HG03103 (cell line): ENCODE data around the gene NELL2.
A peak's percentile ranks its signal among the peaks of the same experiment; 100 is the strongest.
"Not testable (repeated sequence)": the region's sequence is repeated elsewhere in the genome, so short reads cannot be mapped to it uniquely, and the experiment has no call there.

ENCODE experiments used
- ATAC-seq: cut with Tn5 transposase; IDR thresholded peaks from one replicate; pipeline ENCODE4 v1.9.1; 2021; ENCODE audit warnings: low read depth; ENCODE audit not compliant: unreplicated experiment

NELL2 gene

DNA sequence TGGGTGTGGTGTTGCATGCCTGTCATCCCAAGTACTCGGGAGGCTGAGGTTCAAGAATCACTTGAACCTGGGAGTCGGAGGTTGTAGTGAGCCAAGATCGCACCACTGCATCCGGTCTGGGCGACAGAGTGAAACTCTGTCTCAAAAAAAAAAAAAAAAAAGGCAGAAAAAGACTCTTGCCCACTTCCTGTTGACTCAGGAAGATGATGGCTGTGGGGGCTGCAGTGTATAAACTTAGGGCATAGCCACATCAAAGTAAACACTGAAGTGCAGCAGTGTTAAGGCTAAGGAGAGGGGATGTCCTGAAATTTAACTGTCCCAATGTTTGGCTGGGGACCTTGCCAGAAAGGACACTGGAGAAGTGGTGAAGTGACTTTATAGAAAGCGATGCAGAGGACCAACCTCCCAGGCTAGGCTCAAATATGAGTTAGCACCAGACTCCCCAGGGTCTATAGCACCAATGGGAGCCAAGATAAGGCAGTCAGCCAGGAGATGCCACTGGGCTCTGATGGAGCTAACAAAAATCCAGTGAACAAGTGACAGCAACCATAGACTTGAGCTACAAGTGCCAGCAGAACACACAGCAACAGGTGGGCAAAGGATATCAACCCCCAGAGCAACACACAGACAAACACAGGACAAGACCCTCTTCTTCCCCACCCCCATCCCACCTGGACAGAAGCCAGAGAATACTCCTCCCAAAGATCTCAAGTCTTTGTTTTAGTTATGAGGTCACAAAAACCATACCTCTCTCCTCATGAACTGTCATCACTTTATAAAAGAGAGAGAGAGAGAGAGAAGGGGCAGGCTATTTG, 28.0 kb downstream of the NELL2 start:
- ATAC-seq: peak; percentile 70

DNA sequence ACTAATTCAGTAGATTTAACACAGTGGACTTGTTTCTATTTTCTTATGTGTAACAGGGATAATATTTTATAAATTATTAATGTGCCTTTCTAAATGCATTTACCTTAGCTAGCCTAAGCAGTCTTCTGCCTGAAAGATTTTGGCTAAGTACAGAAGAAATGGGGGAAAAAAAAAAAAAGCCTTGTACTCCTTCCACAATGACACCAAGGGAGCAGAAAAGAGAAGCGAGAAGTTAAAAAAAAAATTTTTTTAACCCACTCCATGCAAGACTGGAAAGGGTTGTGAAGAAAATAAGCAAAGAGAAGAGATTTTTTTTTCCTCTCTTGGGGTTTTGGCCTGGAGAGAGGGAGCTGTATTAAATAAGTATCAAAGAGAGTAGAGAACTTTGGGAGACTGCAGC, 28.7 kb downstream of the NELL2 start:
- peak; percentile 4 for ATAC-seq

DNA sequence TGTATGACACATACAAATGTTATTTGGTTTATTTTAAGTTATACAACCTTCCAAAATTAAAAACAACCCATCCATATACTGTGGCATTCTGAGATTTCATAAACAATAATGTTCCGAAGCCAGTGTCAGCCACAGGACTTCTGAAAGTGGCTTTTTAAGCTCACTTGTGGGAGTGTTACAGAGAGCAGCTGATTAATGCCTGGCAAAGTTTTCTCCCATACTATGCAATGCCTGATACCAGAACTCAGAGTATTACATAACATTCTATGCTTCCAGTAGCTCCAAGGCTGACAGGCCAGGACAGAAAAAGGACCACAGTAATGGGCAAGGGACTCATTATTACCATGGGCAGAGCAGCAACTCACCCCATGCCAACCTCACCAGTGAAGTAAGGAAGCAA, 29.3 kb downstream of the NELL2 start:
- no peak for ATAC-seq

DNA sequence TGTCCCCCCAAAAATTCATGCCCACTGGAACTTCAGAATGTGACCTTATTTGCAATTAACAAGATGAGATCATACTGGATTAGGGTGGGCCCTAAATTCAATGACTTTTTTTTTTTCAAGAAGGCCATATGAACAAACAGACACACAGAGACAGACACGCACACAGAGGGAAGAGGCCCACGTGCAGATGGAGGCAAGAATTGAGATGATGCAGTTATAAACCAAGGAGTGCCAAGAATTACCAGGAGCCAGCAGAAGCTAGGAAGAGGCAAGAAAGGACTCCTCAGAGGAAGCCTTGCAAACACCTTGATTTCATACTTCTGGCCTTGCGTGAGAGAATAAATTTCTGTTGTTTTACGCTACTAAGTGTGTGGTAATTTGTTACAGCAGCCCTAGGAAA, 33.4 kb downstream of the NELL2 start:
- ATAC-seq: no peak

DNA sequence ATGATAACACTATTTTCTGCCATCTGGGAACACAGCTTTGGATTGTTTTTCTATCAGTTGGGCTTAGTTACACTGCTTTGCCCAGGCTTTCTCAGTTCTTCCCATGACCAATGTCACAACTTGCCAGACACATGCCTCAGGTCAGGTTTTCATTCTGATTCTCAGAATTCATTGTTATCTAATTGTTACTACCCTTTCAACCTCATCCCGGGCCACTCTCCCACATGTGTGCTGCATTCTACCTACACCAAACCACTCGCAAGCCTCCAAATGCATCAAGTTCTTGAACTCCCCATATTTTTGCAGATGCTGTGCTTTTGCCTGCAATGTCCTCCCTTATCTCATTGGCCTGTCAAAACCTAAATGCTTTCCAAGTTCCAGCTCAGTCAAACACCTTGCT, 36.3 kb downstream of the NELL2 start:
- no peak for ATAC-seq

DNA sequence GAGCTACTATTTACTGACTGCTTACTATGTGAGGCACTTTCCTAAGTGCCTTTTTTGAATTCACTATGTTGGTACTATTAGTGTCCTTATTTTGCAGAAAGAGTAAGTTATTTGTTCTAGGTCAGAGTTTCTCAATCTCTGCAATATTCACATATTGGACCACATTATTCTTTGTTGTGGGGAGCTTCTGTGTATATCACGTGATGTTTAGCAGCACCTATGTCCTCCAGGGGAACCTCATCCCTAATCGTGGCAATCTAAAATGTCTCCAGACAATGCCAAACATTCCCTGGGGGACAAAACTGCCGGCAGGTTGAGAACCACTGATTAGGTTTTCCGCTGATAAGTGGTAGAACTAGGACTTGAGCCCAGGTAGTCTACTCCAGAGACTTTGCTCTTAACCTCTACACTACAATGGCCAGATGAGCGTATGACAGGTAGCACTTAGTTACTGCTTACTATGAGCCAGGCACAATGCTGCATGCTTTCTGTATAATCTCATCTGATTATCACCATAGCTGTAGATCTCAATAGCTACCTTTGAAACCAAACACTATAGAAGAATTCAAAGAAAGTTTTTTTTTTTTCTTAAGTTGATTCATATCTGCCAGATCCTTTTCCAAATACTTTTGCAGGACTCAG, 38.9 kb downstream of the NELL2 start:
- no peak for ATAC-seq

DNA sequence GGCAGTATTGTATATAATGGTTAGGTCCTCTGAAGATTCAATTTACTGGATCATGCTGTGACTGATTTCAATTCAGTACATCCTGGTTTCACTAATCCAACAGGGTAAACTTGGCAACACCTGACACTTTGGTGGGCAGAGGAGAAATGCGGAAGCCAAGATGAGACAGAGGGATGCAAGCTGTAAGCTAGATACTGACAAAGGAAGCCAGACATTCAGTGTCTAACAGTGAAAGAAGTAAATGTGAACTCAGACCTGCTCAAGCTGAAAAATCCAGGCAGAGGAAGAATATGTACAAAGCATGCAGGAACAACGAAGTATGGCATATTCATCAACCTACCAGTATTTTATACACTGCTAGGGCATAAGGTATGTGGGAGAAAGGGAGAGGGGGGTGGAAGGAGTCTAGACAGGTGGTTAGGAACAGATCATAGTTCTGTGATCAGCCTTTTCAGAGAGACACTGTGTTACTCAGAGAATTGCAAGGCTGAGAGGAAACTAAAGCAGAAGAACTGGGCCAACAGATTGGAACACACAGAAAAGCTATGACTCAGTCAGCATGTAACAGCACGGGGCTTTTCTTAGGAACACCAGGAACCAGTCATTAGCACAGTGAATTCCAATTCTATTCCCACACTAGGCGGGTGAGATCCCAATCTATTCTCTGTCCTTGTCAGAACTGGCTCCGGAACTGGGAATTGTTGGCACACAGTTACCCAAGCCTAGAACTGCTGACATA, 40.3 kb downstream of the NELL2 start:
- ATAC-seq: no peak

DNA sequence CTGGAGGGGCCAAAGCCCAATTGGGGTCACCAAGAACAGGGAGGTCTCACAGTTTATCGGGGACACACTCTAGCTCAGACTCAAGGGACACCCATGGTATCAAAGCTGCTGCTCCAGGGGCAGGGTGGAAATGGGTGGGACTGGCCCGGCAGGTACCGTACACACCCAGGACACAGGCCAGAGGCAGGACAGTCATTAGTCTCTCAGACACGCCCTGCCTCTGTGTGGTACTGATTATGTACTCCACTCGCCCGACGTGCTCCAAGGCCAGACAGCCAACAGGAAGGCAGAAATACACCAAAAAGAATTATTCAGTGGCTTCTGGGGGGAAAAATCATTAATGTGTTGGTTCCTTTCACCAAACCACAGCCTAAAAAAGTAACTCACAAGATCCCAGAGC, 41.1 kb downstream of the NELL2 start:
- not testable (repeated sequence) for ATAC-seq

DNA sequence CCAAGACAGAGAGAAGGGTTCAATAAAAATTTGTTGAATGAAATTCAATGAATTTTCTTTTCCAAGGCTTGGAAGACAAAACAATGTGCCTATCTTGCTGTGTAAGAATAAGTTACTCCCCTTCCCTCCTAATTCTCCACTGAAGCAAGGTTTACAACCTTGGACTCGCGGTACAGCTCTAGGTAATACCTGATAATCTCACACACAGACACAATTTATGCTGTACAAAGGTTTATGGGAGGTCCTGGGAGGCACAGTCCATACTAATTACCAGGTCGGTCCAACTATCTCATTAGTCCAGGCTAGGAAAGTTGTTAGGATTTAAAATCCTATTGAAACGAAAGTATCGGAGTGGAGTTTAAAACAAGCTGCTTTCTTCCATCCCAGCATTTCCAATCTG, 42.6 kb downstream of the NELL2 start:
- ATAC-seq: no peak

DNA sequence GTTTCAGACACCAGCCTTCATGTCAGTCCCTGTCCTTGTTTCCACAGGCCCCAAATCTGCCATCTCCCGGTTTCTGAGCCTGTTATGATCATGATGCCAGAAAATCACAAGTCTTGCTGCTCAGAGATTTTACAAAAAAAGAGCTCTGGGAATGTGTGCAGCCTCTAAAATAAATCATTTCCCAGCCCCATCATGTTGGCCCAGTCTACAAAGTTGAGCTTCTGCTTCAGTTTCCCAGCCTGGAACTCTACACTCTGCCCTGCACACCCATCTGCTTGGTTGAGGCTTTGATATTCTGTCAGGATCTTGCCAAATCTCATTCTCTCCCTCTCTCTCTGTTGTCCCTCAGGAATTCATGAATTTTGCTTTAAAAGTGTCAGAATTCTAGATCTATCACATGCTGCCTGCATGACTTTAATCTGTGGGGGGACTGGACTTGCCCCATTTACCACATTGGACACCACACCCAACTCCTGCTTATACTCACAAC, 45.5 kb downstream of the NELL2 start:
- ATAC-seq: no peak

DNA sequence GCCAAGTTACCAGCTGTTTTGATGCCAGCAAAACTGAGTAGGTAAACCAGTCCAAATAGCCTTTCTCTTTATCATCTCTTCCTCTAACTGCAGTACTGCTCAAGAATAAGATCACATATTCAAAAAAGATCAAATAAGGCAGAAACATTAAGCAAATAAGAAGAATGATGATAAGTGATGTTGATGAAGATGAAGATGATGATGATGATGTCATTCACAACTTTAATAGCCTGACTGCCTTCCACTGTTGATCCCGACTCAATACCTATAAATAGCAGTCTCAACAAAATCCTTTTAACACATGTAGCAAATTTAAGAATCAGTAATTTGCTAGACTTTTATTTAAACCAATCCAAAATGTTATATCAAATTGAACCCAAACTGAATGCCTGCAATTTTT, 47.1 kb downstream of the NELL2 start:
- no peak for ATAC-seq

DNA sequence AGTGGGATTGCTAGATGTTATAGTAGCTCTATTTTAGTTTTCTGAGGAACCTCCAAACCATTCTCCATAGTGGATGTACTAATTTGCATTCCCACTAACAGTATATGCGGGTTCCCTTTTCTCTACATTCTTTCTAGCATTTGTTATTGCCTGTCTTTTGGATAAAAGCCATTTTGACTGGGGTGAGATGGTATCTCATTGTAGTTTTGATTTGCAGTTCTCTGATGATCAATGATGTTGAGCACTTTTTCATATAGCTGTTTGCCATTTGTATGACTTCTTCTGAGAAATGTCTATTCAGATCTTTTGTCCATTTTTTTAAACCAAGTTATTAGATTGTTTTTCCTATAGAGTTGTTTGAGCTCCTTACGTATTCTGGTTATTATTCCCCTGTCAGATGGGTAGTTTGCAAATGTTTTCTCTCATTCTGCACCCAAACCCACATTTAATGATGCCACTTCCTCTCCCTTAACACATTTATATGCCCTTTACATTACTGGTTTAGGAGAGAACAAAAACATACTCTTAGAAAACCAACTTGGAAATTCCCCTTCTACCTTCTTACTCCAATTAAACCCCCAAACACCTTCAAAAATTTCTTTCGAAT, 48.2 kb downstream of the NELL2 start:
- ATAC-seq: no peak

DNA sequence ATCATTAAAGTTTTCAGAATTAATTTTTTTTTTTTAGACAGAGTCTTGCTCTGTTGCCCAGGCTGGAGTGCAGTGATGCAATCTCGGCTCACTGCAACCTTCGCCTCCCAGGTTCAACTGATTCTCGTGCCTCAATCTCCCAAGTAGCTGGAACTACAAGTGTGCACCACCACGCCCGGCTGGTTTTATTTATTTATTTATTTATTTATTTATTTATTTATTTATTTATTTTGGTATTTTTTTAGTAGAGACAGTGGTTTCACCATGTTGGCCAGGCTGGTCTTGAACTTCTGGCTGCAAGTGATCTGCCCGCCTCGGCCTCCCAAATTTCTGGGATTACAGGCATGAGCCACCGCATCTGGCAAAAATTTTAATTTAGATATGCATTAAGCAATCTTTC, 54.4 kb downstream of the NELL2 start:
- not testable (repeated sequence) for ATAC-seq

DNA sequence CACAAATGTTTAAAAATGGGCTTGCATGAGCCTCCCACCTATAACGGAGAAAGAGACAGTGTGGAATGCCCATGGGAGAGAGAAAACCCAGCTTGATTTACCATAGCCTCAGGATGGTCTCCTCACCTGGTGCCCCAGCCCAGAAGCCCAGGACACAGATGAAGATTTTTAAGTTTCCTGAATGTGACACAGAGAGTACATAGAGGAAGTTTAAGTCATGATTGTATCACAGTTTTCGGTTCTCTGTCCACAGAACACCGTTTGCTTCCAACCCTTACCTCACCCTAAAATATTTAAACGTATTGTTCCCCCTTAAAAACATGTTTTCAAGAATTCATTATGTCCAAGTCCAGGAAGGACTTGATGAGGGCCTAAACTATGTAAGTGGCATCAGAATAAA, 56.2 kb downstream of the NELL2 start:
- no peak for ATAC-seq

DNA sequence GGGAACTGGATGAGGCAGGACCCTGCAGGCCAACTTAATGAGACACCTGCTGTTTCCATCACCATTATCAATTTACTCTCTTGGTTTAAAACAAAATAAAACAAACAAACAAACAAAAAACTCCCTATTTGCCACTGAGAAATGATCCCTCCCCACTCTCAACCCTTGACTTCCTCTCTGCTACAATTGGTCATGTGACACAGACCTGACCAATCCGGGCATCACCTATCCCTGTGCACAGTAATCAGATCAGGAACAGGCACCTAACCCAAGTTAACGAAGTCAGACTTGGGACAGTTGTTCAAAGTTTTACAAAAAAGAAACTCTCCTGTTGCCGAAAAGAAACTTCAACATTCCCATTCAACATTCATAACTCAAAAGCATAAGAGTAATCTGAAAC, 58.4 kb downstream of the NELL2 start:
- ATAC-seq: no peak

DNA sequence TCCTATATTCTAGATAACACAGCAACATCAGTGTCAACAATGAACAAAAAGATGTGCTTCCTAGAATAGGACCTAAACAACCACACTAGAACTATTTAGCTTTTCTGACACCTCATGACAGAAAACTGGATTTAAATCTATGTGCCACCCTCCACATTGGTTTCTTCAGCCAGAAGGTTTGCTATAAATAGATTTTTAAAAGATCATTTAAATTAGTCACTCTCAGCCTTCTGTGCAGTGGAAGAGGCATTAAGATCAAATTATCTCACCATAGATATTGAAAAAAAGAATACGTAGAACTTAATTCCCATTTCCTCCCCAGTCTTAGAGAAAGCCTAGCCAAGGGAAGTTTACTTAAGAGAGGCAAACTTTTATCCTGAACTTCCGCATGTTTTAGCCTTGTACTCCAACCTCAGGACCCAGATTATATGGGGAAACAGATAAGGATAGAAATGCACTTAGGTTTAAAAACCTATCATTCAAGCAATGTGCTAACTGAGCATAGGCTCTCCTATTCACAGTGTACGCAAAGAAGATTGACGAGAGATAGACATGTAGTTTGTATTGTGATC, 59.6 kb downstream of the NELL2 start:
- ATAC-seq: no peak

DNA sequence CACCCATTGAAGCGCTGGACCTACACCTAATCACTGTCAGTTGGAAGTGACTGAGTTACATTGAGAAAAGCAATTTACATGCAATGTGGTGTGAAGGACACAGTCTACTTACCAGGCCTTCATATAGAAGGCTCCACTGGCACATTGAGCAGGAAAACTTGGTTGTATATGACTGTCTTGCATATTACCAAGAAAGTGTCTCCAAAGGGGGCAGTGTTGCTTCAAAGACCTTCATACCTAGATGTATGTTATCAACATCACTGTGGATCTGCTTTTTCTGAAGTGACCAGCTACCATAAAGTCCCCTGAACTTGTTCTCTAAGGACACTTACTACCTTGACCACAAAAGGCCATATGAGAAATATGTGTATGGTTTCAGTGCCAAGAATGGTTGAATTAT, 64.1 kb downstream of the NELL2 start:
- ATAC-seq: no peak

DNA sequence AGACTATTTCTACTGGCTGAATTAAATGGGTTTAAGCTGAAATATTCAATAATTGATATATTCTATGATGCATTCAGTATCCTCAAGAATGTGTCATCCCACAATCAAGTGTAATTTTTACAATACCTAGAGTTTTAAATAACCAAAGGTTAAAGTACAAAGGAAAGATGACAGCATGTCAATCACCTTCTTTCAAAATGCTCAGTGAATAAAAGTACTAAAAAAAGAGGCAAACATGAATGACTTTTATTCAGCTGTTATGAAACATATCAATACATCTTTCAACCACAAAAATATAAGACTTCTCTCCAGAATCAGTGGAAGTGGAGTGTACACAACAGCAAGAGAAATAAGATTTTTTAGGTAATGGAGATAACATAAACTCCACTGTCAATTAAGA, 72.0 kb downstream of the NELL2 start:
- ATAC-seq: no peak

DNA sequence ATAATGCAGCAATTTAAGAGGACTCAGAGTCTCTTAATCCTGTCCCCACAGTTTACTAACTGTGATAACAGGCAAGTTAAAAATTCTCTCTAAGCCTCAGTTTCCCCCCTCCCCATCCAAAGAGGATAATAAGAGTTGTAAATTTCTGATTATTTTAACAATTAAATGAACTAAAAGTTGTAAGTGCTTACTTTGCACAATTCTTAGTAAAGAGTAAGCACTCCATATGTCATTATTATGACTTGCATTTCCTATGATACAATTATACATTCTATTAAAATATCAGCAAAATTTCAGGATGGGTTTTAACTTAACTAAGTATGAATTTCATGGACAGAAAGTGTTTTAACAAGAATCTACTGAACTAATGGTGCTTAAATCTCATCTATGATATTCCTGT, 80.1 kb downstream of the NELL2 start:
- no peak for ATAC-seq

DNA sequence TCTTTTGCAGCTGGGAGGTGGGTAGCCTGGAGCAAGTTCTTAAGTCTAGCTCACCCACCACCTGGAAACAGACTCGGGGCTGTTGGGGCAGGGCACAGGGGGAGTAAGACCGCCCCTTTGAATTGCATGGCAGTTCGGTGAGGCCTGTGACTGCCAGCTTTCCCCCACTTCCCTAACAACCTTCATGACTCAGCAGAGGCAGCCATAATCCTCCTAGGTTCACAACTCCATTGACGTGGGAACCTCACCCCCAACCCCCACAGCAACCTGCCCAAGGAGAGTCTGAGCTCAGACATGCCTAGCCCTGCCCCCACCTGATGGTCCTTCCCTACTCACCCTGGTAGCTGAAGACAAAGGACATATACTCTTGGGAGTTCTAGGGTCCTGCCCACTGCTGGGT, 87.4 kb downstream of the NELL2 start:
- ATAC-seq: no peak
